HepG2 (cell line): ENCODE results near the gene ITIH2. TPM values are rescaled to one million over a fixed set of nuclear protein-coding genes. Genes with fewer than 3 reads are reported as not detected.

Source experiments
- LRRFIP1 ChIP-seq: sonication (generic); formaldehyde crosslinking; conservative IDR thresholded peaks from 2 replicates; pipeline ENCODE4 v1.4.0; 2020; ENCODE audit warnings: missing genetic modification reagents
- NFE2L2 ChIP-seq: fragments of 150-350 bp; IDR thresholded peaks from 2 replicates; pipeline ENCODE4 v1.6.1; 2014; ENCODE audit warnings: low read length
- POLR2G ChIP-seq: fragments of 200-400 bp; formaldehyde crosslinking; IDR thresholded peaks from 2 replicates; pipeline ENCODE4 v1.6.1; 2018; ENCODE audit warnings: mild to moderate bottlenecking, low read depth, low read length, moderate library complexity
- RERE ChIP-seq: IDR thresholded peaks from 2 replicates; pipeline ENCODE4 v1.6.1; 2016; ENCODE audit warnings: low read depth, missing genetic modification reagents, missing compliant biosample characterization
- TRIM24 ChIP-seq: sonication (generic); formaldehyde crosslinking; IDR thresholded peaks from 2 replicates; pipeline ENCODE4 v1.8.0; 2022; ENCODE audit warnings: mild to moderate bottlenecking, missing genetic modification reagents
- ZBED4 ChIP-seq: sonication (generic); formaldehyde crosslinking; IDR thresholded peaks from 2 replicates; pipeline ENCODE4 v1.4.0; 2020; ENCODE audit warnings: missing genetic modification reagents, borderline replicate concordance
- ZNF407 ChIP-seq: sonication (generic); formaldehyde crosslinking; IDR thresholded peaks from one replicate; pipeline ENCODE4 v1.5.1; 2020; ENCODE audit warnings: mild to moderate bottlenecking, missing genetic modification reagents; ENCODE audit errors: not compliant biosample characterization
- ZNF616 ChIP-seq: sonication (generic); formaldehyde crosslinking; IDR thresholded peaks from 2 replicates; pipeline ENCODE4 v1.5.0; 2020; ENCODE audit warnings: low read depth, mild to moderate bottlenecking, missing genetic modification reagents
- ZNF768 ChIP-seq: sonication (generic); formaldehyde crosslinking; IDR thresholded peaks from 2 replicates; pipeline ENCODE4 v1.4.0; 2020; ENCODE audit warnings: missing genetic modification reagents
- polyA plus RNA-seq, 8 experiments: library from polyadenylated mRNA; depleted of rRNA in 3 of 8; stranded (reverse) in 7 of 8; unstranded in 1 of 8; fragments of >200 nt; fragmentation: Illumina TruSeq in 4 of 8; extraction: Trizol in 4 of 8; gene quantifications; 2 replicates each; pipeline versions ENCODE4 v1.2.1 to v1.2.3, GENCODE V29; 2011 to 2016; ENCODE audit warnings: low read depth in 4 of 8, missing spikeins in 1 of 8, mixed read lengths in 1 of 8; ENCODE audit not compliant: insufficient read depth in 1 of 8
- total RNA-seq, 5 experiments: library from RNA; depleted of rRNA; stranded (reverse); fragments of >200 nt; fragmentation: Illumina TruSeq; extraction: Trizol; gene quantifications; 2 replicates each; pipeline ENCODE4 v1.2.3, GENCODE V29; 2016; ENCODE audit warnings: low read depth in 1 of 5

ITIH2 gene
- total and polyA plus RNA-seq, 2 of the 13 experiments (the other 11 are each of a cell fraction or from before 2014, with no cell fraction given) = 1,197 to 1,427 TPM

GRCh38 chr10:7703140-7703539 lies at the start of gene ITIH2 (continued):
- TF ChIP-seq RERE (peak; percentile 50; the same call in 1 of the 2 replicates), ZNF768 (CRISPR knock-in tag) (no peak), LRRFIP1 (no peak), ZNF407 (CRISPR knock-in tag) (no peak), POLR2G (peak; percentile 86), ZBED4 (no peak), TRIM24 (CRISPR knock-in tag) (no peak), NFE2L2 (no peak), ZNF616 (no peak)
